ENCODE results near the gene APPBP2. TPM values are rescaled to one million over a fixed set of nuclear protein-coding genes. Genes with fewer than 3 reads are reported as not detected.

APPBP2 gene
- total RNA-seq, 1 donor from 2014 or later = 48.0 TPM

GRCh38 chr17:60534613-60535157, 8.6 kb upstream of the APPBP2 start:
- Histone ChIP-seq H3F3A (ENCODE audit: low read depth) (no peaks in the 10 kb centered on the region), H3K9ac (no peak overlapping the region), H4K20me1 (ENCODE audit: low read depth) (no peaks in the 10 kb centered on the region), H3K4me1 (no peaks in the 10 kb centered on the region), H2AFZ (replicated peaks) (no peak overlapping the region), H3K79me2 (ENCODE audit: low read depth) (no peaks in the 10 kb centered on the region), H3K27ac (no peak overlapping the region), H3K9me3 (ENCODE audit: low read depth) (no peaks in the 10 kb centered on the region), H3K4me3 (no peak overlapping the region), H3K36me3 (no peaks in the 10 kb centered on the region), H3K27me3 (no peaks in the 10 kb centered on the region), H3K4me2 (no peak overlapping the region)
- H3K27ac Mint-ChIP-seq = no peak overlapping the region
- H3K4me1 Mint-ChIP-seq = no peaks in the 10 kb centered on the region
- TF ChIP-seq EZH2phosphoT487 (IDR thresholded peaks at IDR 0.05) (no peak), CTCF (IDR thresholded peaks at IDR 0.05) (no peak), EZH2 (IDR thresholded peaks at IDR 0.05) (no peak)
- peaks cover 11% of the 10 kb centered on the region for H3K36me3 Mint-ChIP-seq
- H3K27me3 Mint-ChIP-seq (ENCODE audit: insufficient read depth, low read depth) = no peaks in the 10 kb centered on the region
- no peak for DNase-seq (ENCODE audit: low spot score)
- peaks cover 11% of the 10 kb centered on the region for H3K9me3 Mint-ChIP-seq
- no peak overlapping the region for H3K4me3 Mint-ChIP-seq

GRCh38 chr17:60534010-60534555, 8.0 kb upstream of the APPBP2 start:
- H3K27me3 ChIP-seq = no peaks in the 10 kb centered on the region
- H3K9me3 ChIP-seq (ENCODE audit: low read depth) = no peaks in the 10 kb centered on the region
- no peak overlapping the region for H3K4me3 ChIP-seq
- no peaks in the 10 kb centered on the region for H3K4me1 Mint-ChIP-seq
- H3K9ac ChIP-seq = no peak overlapping the region
- no peak overlapping the region for H2AFZ ChIP-seq (replicated peaks)
- H3K4me2 ChIP-seq = no peak overlapping the region
- H3K79me2 ChIP-seq (ENCODE audit: low read depth) = no peaks in the 10 kb centered on the region
- H3K27ac ChIP-seq = no peak overlapping the region
- H3K27ac Mint-ChIP-seq = no peak overlapping the region
- H4K20me1 ChIP-seq (ENCODE audit: low read depth) = no peaks in the 10 kb centered on the region
- peaks cover 14% of the 10 kb centered on the region for H3K36me3 Mint-ChIP-seq
- TF ChIP-seq EZH2phosphoT487 (IDR thresholded peaks at IDR 0.05) (no peak), CTCF (IDR thresholded peaks at IDR 0.05) (no peak), EZH2 (IDR thresholded peaks at IDR 0.05) (no peak)
- peaks cover 11% of the 10 kb centered on the region for H3K9me3 Mint-ChIP-seq
- H3F3A ChIP-seq (ENCODE audit: low read depth) = no peaks in the 10 kb centered on the region
- DNase-seq (ENCODE audit: low spot score) = no peak
- H3K36me3 ChIP-seq = no peaks in the 10 kb centered on the region
- no peaks in the 10 kb centered on the region for H3K4me1 ChIP-seq
- no peaks in the 10 kb centered on the region for H3K27me3 Mint-ChIP-seq (ENCODE audit: insufficient read depth, low read depth)
- H3K4me3 Mint-ChIP-seq = no peak overlapping the region

DNA sequence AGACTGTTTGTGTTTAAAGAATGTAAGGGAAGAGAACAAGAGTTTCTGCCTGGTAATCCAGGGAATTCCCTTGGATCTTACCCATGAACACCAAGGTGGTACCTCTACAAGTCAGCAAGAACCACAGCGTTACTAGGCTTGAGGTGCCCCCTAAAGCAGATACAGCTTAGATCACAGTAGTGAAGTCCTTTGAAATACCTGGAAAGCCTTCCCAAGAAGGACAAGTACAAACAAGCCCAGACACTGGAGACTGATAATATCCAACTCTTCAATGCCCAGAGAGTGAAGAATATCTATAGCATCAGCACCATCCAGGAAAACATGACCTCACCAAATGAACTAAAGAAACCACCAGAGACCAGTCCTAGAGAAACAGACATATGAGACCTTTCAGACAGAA, 3.8 kb upstream of the APPBP2 start:
- Mint-ChIP-seq H3K4me3 (no peak overlapping the region), H3K27me3 (ENCODE audit: insufficient read depth, low read depth) (no peaks in the 10 kb centered on the region), H3K27ac (no peak overlapping the region), H3K4me1 (no peaks in the 10 kb centered on the region), H3K36me3 (peaks cover 18% of the 10 kb centered on the region), H3K9me3 (peaks cover 14% of the 10 kb centered on the region)
- Histone ChIP-seq H3K9me3 (ENCODE audit: low read depth) (no peaks in the 10 kb centered on the region), H3K36me3 (no peaks in the 10 kb centered on the region), H3K4me2 (no peak overlapping the region), H3K27ac (no peak overlapping the region), H3F3A (ENCODE audit: low read depth) (peaks cover 3% of the 10 kb centered on the region), H4K20me1 (ENCODE audit: low read depth) (peaks cover 3% of the 10 kb centered on the region), H3K27me3 (no peaks in the 10 kb centered on the region), H3K79me2 (ENCODE audit: low read depth) (peaks cover 34% of the 10 kb centered on the region), H3K4me3 (no peak overlapping the region), H3K4me1 (no peaks in the 10 kb centered on the region), H2AFZ (replicated peaks) (no peak overlapping the region), H3K9ac (no peak overlapping the region)
- DNase-seq (ENCODE audit: low spot score) = no peak
- no peak for TF ChIP-seq CTCF (IDR thresholded peaks at IDR 0.05)
- no peak for TF ChIP-seq EZH2 (IDR thresholded peaks at IDR 0.05)
- TF ChIP-seq EZH2phosphoT487 (IDR thresholded peaks at IDR 0.05) = no peak

All from neural progenitor cell (in vitro differentiated cells).